ENCODE measurements around the gene DTX1.
A peak's percentile ranks its signal among the peaks of the same experiment; 100 is the strongest.

Gene DTX1

DNA sequence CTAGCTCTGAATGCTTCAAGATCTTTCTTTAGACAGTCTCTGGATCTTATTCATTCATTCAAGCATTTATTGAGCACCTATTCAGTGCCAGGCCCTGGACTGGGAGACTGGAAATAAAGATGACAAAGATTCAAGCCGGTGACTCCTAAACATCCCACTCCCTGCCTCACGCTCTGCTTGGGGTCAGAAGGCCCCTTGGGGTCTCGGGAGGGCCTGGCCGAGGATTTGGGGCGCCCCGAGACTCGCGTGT is 224 bp upstream of the DTX1 start:
- no peak for DNase-seq

- DNase-seq, result no peak
Measured at GRCh38 chr12:113057565-113058485, 1.3 kb downstream of the DTX1 start.

DNA sequence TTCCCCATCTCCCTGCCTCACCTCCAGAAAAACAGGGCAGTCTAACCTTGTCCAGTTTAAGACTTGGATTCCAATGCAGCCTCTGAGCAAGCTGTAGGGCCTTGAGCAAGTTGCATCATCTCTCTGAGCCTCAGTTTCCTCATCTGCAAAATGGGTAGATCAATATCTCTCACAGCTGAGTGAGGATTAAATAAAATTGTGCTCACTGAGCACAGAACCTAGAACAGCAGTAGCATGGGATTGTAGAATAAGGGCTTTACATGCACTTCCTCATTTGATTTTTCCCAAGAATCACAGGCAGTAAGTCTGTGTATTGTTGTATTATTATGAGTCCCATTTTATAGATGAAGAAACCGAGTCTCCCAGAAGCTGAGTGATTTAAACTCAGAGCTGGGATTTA is 2.0 kb downstream of the DTX1 start:
- DNase-seq, result no peak

DNA sequence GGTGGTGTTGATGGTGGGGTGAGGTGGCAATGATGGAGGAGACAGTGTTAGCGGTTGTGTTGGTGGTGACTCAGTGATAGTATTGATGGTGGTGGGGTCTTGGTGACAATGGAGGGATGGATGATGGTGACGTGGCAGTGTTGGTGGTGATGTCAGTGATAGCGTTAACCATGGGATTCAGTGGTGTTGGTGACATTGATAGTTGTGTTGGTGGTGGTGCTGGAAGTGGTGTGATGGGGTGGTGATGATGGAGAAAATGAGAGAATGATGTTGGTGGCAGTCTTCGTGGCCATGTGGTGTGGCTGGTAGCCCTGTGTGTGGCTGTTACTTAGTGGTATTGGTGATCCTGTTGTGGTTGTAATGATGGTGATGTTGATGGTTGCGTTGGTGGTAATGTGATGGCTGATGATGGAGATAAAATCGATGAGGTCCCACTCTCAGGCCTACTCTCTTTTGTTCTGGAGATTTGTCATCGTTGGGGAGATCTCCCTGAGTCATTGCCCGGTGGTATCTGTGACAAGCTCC is 2.6 kb downstream of the DTX1 start:
- no peak for DNase-seq

DNA sequence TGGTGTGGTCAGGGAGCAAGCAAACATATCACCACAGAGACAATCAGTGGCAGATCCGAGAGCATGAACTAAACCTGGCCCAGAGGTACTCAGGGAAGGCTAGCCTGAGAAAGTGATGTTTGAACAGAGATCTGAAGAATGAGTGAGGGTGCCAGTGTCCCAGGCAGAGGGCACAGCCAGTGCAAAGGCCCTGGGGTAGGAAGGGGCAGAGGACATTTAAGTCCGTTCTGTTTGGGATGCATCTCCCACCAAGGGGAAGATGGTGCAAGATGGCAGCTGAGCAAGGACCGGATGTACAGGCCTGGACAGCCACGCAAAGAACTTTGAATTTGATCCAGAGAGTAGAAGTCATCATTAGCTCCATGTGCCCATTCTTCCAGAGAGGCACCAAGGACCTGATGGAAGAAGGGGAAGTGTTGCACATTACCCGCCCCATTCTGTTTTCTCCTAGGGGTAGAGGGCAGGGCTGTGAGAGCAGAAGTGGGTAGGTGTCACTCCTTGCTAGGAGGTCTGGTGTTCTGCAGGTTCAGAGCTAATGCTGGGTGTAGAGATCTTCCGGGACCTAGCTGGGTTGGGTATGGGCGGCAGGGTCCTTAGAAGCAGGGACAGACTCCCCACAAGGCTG is 3.9 kb downstream of the DTX1 start:
- no peak for DNase-seq

DNA sequence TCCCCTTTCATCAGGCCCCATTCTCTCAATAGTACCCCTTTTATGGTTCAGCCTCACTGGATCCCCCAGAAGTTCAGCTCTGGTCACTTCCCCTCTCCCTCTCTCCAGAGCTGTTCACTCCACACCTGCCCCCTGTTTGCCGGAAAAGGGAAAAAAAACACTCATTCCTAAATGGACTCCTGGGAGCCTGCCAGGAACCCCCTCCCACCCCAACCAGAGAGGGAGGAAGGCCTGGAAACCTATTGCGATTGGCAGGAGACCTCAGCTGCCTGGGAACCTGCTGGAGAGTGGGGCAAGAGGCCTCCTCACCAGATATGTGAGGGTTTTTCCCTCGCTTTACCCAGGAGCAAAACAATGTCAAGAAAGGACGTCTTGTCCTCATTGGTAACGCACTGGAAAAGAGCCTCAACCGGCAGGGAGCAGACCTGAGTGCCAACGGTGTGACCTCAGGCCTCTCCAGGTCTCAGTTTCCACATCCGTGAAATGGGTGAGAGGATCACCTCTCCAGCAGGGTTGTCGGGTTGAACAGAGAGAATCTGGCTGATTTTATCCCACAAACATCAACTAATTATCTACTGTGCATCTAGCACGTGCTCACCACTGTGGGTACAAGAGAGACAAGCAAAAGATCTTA is 4.6 kb downstream of the DTX1 start:
- no peak for DNase-seq

GRCh38 chr12:113062502-113063395 is 6.2 kb downstream of the DTX1 start:
- DNase-seq, result no peak

DNA sequence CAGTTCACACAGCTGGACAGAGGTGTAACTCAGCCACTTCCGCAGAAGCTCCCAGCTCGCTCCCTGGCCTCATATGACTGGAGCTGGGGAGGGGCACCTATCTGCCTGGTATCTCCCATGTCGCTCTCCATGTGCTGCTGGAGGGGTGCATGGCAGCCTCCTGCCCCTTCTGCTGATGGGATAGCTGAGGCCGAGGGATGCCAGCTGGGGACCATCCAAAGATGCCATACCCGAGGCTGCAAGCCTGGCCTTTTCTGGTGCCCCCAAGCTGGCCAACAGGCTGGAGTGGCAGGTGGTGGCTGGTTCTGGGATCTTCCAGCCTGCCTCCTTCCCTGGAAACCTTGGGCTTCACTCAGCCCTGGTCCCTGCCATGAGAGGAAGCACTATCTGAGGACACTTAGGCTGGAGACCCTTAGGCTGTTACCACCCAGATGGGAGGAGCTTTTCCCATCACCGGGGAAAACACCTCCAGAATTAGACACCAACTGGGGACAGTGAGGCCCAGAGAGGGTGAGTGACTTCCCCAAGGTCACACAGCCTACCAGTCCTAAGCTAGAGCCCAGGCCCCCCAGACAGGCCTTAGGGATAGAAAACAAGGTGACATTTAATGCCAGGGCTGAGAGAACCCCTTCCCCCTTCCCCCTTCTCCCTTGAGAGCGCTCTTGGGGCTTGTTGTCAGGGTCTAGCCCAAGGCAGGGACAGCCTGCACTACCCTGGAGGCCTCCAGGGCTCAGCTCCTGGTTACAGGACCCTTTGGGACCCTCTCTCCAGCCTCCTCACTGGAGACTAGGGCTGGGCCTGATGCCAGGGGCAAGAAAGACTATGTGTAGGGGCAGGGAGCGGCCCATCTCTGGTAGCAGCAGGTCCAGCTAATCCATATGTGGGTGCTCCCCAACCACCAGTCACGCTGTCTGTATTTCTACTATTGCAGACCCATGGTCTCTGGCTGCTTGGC is 7.1 kb downstream of the DTX1 start:
- no peak for DNase-seq

GRCh38 chr12:113064395-113065125 is 8.0 kb downstream of the DTX1 start:
- no peak for DNase-seq

DNA sequence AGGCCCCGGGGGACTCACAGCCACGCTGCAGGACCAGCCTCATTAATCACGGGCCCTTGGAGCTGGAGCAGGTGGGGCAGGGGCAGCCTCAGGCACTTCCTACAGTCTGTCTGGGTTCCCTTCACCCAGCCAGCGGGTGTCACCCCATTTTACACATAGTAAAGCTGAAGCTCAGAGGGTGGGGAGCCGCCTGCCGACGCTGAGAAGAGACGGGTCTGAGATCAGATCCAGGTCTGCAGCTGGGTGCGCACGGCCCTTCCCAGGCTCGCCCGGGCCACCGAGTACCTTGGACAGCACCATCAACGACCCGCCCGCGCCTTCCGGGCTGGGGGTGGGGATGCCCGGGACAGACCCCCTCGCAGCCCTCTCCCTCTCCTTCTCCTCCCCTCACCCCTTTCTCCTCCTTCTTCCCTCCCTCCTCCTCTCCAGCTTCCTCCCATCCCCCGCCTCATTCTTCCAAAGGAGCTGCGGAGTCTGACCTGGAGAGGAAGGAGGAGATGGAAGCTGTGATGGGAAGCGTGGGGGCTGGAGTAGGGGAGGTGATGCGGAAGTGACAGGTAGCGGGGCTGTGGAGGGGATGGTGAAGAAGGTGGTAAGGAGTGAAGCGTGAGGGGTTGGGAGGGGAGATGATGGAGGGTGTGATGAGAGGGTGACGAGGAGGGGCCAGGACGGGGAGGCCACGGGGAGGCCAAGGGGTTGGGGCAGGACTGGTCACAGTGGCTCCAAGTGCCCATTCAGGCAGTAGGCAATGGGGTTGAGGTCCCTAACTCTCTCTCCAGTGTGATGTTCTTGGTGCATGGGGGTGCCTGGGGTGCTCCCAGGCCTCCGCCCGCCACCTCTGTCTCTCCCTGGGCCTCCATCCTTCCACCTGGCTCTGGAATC is 8.8 kb downstream of the DTX1 start:
- no peak for DNase-seq

DNA sequence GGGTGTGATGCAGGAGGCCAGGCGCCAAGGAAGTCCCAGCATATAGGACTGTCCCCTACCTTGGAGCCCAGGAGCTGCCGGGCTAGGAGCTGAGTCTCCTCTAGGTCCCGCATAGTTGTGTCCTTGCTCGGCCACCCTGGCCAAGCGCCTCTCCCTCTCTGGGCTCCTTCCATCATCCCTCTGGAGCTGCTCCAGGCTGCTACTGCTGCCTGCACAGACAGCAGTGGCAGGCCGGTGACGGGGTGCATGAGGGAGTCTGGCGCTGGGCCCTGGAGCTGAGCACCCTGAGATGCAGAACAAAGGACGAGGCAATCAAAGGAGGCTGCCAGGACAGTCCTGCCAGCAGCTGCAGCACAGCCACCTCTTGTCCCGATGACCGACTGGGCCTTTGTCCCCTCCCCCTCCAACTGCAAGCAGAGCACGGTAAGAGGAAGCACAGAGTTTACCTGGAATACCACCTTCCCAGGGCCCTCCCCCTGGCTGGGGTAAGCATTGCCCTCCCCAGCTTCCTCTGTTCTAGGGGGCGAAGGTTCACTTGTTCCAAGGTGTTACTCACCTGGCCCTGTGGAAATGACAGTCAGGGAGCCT is 10.4 kb downstream of the DTX1 start:
- no peak for DNase-seq

GRCh38 chr12:113067987-113068935 is 11.7 kb downstream of the DTX1 start:
- no peak for DNase-seq

GRCh38 chr12:113069149-113069548 is 12.6 kb downstream of the DTX1 start:
- no peak for DNase-seq

DNA sequence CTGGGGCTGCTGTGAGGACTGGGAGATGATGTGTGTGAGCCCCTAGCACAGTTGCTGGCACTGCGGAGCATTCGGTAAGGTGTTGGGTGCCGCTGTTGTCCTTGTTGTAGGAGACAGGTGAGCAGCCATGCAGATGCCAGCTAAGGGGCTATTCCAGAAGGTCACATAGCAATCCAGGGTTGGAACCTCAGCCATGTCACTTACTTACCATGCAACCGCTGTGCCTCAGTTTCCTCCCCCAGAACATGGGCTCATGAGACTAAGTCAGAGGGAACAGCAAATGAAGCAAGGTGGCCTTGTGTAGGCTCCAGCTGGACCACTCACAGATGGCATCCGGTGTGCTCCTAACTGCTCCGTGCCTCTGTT is 13.2 kb downstream of the DTX1 start:
- DNase-seq, result no peak

DNA sequence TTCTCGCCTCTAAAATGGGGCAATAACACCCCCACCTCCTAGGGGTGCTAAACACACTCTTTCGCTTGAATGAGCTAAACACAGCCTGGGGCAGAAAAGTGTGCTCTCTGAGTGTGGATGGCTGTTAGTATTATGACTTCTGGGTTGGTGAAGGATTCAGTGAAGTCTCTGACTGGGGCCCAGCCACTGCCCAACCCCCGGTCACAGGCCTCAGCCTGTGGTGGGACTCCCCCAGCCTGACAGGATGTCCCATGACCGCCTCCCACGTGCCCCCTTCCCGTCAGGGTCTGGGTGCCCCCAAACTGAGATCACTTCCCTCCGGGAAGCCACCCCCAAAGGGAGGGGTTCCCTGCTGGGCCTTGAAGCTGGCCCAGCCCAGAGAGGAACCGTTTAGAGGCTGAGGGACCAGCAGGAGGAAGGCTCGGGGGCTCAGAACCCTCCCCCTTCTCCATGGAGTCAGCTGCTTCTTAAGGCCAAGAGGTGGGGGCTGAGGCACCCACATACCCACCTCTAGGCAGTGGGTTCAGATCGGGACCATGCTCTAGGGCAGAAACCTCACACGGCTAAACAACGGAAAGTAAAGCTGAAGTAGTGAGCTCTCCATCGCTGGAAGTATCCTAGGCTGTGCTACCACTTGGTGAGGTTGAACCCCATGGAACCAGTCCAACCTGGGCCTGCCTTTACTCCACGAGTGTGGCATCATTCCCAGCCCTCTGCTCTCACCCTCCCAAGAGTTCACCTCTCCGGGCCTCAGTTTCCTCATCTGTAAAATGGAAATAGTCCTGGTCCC is 13.8 kb downstream of the DTX1 start:
- peak; percentile 84 for DNase-seq

DNA sequence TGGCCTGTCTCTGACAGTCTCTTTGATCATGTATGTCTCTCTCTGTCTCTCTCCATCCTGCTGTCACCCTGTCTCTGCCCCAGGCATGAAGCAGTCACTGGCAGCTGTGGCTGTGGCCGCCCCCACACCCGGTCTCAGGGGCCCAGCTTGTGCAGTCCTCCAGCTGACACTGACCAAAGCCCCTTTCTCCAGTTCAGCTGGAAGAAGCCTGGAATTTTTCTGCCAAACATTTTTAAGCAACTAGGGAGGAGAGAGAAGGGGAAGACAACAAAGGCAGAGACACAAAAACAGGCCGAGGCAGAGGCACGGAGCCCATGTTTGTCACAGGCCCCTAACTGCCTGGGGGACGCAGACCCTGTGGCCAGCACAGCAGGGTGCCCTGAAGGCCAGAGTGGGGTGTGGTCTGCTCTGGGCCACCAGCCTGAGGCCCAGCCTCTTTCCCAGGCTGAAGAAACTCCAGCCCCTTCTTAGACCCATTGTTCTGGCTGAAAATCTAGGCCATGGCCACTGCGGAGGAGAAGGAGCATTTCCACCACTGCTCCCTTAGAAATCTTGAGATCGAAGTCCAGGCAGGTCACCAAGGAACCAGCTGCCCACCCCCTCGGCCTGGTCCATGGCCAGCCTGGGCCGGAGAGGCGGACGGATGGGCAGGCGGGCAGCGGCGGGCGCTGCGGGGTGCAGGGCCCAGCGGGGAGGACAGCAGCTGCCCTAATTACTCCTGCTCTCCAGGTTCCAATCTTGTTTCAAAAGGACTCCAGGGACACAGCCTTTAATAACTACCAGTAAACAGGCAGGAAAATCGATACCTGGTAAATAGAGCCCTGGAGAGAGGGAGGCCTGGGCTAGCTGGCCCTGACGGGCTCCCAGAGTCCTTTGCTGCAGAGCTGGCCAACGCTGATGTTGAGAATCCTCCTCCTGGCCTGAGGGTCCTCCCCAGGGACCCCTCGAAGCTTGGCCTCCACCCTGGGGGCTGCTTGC is 14.9 kb downstream of the DTX1 start:
- DNase-seq, result no peak
